Measurements from ENCODE around the gene DOCK7.

DOCK7 gene

DNA sequence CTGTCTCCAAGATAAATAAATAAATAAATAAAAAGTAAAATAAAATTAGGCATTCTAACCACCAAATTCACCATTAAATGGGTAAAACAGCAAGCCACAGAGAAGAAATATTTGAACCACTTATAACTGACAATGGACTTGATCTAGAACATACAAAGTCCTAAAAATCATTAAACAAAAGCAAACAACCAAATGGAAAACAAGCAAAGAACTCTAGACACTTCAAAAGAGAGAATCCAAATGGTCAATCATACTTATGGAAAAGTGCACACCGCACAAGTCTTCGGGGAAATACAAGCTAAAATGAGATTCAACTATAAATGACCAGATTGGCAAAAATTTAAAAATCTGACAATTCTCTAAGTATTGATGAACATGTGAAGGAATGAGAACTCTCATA is 164.3 kb downstream of the DOCK7 start:
- DNase-seq, result no peak

DNA sequence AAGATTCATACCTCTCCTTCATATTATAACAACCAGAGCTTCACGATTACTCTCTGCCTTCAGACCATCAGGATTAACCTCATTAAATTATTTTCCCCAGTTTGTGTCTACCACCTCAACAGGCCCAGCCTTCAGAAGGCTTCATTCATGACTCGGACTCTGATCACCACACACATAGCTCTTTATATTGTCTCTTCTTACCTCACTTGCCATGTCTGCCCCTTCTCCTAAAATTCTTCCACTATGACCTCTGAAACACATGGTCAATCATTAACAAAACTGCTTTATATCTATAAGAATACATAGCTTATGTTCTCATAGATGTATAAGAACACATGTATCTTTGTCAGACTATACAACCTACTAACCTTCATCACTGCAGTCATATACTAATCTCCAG is 171.6 kb downstream of the DOCK7 start:
- DNase-seq, result no peak

DNA sequence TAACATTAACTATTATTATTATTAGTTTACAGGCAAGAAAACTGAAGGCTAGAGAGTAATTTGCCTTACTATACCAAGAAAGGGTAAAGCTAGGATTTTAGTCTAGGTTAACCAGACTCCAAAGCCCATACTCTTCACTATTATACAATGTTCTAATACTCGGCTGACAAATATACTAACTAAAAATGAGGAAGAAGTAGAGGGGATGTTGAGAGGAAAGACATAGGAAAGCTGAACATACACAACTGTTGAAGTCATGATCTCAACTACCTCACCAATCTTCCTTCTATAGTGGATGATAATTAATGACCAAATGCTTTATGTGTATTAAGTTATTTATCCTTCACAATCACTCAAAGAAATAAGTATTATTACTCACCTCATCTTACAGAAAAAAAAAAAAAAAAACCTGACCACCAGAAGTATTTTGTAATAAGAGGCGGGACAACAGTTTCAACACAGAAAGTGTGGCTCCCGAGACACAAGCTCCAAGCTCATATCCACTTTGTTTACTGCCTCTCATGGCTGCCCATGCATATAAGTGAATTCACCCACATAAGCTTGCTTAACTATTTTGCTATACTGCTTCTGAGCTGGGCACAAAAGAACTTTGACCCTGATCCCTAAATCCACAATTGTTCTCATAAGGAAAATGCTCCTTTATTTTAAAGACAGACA is 173.3 kb downstream of the DOCK7 start:
- no peak for DNase-seq

DNA sequence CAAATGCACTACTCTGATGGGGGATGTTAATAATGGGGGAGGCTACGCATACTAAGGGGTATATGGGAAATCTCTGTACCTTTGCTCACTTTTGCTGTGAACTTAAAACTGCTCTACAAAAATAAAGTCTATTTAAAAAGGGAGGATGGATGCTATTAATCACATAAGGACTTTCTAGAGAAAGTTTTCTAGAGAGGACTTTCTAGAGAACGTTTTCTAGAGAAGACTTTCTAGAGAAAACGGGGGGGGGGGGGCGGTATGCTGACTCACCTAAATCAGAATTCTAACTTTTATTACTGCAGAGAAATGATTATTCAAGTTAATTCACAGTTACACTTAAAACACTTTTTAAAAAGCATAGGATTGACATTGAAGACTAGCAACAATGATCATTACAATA is 175.2 kb downstream of the DOCK7 start:
- DNase-seq, result no peak

DNA sequence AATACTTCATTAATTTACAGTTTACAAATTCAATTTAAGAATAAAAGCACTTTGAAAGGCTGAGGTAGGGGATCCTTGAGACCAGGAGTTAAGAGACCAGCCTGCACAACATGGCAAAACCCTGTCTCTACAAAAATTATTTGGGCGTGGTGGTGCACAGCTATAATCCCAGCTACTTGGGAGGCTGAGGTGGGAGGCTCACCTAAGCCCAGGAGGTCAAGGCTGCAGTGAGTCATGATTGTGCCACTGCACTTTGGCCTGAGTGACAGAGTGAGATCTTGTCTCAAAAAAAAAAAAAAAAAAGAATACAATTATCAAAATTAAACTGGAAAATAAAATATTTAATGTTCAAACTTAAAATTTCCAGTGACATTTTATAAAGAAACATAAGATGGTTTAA is 179.2 kb downstream of the DOCK7 start:
- no peak for DNase-seq

DNA sequence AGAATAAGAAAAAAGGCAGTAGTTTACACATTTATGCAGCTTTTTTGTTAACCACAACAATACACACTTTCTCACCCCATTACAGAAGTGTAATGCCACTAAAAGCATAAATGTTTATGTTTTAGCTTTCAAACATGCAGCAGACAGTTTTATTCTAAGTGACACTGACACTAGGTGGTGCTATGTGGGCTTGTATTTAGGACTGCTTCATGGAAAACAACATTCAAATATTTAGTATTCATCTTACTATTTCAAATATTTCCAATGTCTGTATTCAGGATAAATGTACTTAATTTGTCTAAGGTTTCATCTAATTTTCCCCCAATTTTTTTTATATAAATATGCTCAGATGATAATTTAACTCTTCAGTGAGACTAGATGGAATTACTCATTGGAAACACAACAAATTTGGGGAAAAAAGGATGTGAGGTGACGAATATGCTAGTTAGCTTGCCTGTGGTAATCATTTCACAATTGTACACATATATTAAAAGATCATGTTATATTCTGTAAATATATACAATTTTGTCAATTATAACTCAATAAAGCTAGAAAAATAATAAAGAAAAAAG is 179.9 kb downstream of the DOCK7 start:
- peak; percentile 5 for DNase-seq

DNA sequence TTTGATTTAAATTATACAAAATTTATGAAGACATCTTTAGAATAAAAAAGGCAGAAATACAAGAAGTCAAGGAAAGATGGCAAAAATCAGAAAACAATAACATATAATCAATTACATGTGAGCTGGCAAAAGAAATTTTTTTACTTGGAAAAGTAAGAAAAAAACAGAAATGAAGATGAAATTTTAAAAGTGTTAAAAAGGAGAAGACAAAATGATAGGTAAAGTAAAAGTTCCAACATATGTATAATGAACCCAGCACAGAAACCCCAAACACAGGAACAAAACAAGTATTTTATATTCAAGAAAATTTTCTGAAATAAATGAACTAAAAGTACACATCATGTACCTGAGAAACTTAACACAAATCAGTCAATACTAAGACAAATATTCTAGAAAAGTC is 188.0 kb downstream of the DOCK7 start:
- DNase-seq, result no peak

DNA sequence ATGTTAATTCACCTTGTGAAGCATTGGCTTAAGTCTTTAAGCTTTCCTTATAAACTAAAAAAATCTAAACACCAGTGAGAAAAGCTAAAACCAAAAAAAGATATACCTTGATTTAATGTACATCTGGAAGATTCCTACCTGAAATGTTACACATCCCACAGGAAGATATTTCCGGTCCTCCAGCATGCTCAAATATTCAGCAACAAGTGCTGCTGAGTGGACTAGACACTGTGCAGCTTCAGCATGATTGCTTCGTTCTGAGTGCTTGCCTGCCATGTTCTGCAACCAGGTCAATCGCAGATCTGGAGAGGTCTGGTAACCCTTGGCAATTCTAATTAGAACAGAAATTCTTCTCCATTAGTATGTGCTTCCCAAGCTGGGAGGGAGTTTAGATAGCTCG is 194.0 kb downstream of the DOCK7 start:
- DNase-seq, result no peak

DNA sequence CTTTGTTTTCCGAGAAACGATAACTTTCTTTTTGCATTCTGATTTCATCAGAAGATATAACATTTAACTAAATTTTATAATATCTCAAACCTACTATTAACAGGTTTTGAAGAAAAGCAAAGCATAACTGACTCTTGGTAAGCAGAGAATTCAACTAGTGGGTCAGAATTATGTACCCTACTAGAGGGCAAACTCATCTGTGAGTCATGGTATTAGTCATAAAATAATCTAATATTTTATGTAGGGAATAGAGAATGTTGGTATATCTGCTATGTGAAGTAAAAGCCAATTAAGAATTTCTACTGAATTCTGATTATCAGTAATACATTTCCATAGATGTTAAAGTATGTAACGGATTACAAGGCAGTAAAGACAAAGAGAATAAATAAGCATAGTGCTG is 194.5 kb downstream of the DOCK7 start:
- DNase-seq, result no peak

DNA sequence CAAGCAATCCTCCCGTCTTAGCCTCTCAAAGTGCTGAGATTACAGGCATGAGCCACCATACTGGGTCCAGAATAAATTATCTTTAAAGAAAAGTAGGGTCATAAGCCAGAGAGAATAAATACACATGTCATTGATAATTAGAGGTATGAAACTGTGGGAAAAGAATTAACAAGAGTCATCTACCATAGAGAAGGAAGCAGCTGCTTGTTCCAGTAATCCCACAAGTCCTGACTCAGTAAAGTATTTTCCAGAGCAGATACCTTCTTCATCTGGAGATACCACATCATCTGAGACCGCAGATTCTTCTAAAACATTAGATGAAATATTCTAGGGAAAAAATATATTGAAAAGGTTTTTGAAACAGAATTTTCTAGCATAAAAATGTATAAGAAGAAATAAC is 195.7 kb downstream of the DOCK7 start:
- no peak for DNase-seq

DNA sequence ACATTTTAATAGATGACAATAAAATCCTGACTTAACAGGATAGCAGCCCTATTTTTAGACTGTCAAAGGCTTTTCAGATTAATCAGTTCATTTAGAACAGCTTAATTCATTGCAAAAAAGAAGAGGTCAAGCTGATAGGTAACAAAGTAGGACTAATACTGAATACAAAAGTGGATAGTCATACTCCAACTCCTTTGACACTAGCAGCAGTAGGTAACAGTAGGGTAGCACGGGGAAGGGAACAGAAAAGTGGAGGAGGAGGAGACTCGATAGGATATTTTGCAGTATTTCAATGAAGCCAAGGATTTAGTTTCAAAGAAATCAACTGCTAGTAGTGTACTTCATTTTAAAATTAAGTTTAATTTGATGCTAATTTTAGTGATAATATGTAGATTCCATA is 200.2 kb downstream of the DOCK7 start:
- no peak for DNase-seq

DNA sequence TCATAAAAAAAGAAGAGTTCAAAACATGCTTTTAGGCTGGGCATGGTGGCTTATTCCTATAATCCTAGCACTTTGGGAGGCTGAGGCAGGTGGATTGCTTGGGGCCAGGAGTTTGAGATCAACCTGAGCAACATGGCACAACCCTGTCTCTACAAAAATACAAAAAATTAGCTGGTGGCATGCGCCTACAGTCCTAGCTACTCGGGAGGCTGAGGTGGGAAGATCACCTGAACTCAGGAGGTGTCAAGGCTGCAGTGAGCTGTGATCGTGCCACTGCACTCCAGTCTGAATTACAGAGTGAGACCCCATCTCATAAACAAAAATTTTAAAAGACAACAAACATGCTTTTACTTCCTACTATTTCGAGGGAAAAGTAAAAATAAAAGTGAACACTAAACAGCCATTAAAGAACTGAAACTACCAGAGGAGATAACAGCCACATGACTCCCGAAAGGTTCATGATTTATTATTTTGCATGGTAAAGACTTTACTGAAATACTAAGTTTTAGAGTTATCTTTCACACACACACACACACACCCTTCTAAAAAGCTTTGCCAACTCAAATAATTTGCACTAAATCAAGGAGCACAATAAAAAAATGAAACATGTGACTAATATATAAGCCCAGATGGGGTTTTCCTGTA is 203.2 kb downstream of the DOCK7 start:
- DNase-seq, result no peak

DNA sequence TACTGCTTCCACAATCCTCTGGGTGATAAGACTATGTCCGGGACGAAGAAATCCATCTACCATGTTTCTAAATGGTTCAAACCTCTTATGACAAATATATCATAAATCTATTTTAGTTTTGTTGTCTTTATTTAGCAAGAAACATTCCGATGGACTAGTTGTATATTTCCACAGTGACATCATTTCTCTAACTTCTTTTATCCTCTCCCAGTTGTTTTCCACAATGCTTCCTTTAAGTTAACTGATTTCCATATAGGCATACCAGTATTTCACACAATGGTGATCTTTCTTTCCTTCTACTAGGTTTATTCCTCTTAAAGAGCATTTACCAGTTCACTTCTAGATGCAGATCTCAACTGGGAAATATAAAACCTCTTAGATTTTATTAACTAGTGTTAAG is 206.5 kb downstream of the DOCK7 start:
- DNase-seq, result no peak

DNA sequence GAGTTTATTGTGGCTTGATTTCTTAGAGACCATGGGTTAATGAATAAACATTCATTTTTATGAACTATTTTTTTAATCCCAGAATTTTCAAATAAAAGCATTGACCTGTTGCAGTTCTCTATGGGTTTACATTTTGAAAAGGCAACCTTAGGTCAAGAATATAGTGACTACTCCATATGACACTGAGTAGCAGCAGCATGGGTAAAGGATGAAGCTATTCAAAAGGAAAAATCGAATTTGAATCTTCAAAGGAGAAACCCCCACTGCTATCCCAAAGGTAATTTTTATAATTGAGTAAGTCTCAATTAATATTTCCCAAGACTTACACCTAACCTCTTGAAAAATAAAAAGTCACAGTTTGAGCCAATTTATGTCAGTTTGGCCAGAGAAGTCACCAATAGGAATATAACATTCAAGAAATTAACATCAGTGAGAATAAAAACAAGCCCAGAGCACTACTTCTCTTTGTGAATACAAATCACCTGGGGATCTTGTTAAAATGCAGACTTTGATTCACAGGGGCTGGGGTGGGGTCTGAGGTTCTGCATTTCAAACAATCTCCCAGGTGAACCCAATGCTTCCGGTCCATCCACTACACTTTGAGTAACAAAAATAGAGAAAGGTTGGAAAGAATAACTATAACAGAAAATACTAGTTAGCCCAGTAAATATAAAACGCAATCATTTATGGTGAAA is 211.5 kb downstream of the DOCK7 start:
- no peak for DNase-seq

DNA sequence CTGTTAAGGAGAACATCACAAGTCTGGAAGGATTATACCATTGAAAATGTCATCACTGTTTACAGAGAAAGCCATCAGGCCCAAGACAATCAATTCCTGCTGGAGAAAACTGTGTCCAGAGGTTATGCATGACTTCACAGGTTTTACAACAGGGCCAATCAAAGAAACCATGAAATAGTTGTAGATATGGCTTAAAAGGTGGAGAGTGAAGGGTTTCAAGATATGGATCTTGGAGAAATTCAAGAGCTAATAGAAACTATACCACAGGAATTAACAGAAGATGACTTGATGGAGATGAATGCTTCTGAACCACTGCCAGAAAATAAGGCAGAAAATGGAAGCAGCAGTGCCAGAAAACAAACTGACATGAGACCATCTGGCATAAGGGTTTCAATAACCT is 221.1 kb downstream of the DOCK7 start:
- DNase-seq, result no peak

DNA sequence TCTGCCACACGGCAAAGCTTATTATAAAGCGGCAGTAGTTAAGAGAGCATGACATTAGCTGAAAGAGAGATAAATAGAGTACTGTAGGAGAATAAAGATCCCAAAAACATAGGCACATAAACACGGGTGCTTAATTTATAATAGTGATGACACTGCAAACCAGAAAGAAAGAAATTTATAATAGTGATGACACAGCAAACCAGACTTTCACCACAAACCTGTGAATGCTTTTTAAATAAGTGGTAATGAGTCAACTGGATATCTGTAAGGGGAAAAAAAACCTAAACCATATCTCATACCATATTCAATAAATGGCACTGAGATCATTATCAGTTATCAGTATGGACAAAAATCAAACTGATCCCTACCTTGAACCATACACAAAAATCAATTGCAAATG is 225.8 kb downstream of the DOCK7 start:
- DNase-seq, result no peak

DNA sequence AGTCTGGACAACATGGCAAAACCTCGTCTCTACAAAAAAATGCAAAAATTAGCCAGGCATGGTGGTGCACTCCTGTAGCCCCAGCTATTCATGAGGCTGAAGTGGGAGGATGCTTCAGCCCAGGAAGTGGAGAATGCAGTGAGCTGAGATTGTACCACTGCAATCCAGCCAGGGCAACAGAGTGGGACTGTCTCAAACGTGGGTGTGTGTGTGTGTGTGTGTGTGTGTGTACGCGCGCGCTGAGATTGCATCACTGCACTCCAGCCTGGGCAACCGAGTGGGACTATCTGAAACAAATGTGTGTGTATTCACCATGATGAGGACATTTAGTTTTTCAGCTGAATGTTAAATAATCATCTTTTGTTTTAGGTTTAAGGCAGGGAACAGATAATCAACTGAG is 230.2 kb downstream of the DOCK7 start:
- no peak for DNase-seq

DNA sequence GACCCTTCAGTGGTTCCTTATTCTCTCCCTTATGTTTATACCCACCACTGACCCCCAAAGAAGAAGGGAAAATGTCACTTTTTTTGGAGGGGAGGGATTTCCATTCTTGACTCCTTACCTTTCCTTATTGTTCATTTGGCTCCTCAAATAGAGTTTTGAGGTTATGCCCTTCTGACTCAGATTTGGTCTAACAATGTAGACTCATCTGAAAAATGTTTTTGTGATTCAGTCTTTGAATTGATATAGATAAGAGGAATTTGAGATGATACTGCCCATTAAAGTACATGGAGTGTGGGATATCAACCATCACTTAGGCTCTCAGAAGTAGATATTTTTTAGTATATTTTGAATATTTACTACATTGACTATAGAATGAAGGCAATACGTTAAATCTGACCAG is 235.2 kb downstream of the DOCK7 start:
- no peak for DNase-seq

DNA sequence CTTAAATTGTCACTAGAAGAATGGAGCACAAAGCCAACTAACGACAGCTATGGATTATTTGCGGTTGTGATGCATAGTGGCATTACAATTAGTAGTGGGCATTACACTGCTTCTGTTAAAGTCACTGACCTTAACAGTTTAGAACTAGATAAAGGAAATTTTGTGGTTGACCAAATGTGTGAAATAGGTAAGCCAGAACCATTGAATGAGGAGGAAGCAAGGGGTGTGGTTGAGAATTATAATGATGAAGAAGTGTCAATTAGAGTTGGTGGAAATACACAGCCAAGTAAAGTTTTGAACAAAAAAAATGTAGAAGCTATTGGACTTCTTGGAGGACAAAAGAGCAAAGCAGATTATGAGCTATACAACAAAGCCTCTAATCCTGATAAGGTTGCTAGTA is 237.9 kb downstream of the DOCK7 start:
- no peak for DNase-seq

DNA sequence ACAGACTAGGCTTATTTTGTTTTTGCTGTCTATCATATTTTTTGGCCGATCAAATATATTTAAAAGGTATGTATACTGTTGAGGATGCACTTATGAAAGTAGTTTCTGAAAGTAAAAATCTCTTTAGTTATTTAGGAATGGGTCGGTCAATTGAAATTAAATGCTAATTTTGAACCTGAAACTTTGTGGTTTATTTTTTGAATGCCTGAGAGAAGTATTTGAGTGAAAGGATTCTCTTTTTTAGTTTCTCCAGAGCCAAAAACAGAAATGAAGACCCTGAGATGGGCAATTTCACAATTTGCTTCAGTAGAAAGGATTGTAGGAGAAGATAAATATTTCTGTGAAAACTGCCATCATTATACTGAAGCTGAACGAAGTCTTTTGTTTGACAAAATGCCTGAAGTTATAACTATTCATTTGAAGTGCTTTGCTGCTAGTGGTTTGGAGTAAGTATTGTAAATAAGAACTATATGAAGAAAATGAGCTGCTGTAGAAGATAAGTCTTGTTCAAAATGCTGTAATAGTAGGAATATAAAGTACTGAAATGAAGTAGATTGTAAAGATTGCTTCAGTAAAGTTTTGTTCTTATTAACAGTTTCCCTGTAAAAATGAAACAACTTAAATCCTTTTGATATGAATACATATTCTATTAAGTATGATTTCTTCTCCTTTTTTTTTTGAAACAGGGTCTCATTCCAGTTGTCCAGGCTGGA is 239.8 kb downstream of the DOCK7 start:
- DNase-seq, result no peak

DNA sequence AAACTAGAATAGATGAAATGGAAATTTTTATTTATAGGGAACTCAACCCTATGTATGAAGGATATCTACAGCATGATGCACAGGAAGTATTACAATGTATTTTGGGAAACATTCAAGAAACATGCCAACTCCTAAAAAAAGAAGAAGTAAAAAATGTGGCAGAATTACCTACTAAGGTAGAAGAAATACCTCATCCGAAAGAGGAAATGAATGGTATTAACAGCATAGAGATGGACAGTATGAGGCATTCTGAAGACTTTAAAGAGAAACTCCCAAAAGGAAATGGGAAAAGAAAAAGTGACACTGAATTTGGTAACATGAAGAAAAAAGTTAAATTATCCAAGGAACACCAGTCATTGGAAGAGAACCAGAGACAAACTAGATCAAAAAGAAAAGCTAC is 243.5 kb downstream of the DOCK7 start:
- no peak for DNase-seq

DNA sequence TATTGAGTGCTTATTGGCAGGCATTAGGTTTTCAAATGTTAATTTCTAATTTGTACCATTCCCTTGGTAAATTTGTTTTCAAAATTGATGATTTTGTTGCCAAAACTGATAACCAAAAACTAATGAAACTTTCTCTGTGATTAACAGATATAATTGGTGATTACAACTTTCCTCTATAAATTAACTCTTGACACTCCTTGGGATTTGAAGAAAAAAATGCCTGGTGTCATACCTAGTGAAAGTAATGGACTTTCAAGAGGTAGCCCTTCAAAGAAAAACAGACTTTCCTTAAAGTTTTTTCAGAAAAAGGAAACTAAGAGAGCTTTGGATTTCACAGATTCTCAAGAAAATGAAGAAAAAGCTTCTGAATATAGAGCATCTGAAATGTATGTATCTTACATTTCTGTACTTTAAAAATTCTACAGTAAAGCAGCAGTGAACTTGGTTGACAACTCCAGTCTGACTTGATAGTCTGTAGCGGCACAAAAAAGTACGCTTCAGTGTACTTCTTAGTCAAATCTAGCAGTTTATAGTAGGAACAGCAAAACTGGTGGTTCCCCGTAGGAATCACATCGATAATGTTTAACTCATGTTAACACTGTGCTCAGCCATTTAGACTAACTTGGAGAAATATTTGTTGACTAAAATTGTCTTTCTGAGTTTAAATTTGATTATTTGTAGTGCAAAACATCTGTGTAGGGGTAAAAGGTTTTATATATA is 248.4 kb downstream of the DOCK7 start:
- DNase-seq, result no peak

DNA sequence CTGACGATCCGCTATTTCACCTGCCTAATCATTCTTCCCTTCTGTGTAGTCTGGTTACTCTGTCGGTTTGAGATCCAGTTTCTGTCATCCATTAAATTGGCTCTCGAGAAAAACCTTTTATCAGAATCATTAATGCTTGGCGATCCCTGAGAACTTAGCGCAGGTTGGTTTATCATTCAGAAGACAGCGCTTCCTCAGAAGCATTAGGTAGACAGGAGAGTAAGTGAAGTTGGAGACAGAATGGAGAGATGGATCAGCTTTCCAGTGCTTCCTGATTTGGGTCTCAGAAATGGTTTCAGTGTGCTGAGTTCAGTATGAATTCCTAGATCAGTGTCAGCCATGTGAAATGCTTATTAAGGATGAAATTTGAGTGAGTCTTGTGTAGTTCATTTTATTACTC is 250.0 kb downstream of the DOCK7 start:
- peak; percentile 15 for DNase-seq
